DMS53 treated with DMSO at 0.1 percent for 48 hours (cell line): ENCODE results near the gene RAPGEF4.

Experiments used
- DNase-seq: peaks from one replicate; lab custom pipeline; 2025; ENCODE audit not compliant: unreplicated experiment; lab: John Stamatoyannopoulos, UW

The RAPGEF4 gene

GRCh38 chr2:172896661-172897081 lies 161.0 kb downstream of the RAPGEF4 start:
- DNase-seq: no peak

- DNase-seq: no peak
These were observed 165.2 kb downstream of the RAPGEF4 start for GRCh38 chr2:172900871-172901270.

GRCh38 chr2:172901913-172902312 lies 166.3 kb downstream of the RAPGEF4 start:
- no peak for DNase-seq

GRCh38 chr2:172904236-172904635 lies 168.6 kb downstream of the RAPGEF4 start:
- no peak for DNase-seq

GRCh38 chr2:172905937-172906811 lies 170.5 kb downstream of the RAPGEF4 start:
- DNase-seq: no peak

GRCh38 chr2:172908275-172908674 lies 172.6 kb downstream of the RAPGEF4 start:
- no peak for DNase-seq

- DNase-seq: no peak
These were observed 173.8 kb downstream of the RAPGEF4 start for GRCh38 chr2:172909454-172909853.

GRCh38 chr2:172912266-172912665 lies 176.6 kb downstream of the RAPGEF4 start:
- DNase-seq: no peak

- no peak for DNase-seq
These were observed 178.8 kb downstream of the RAPGEF4 start for GRCh38 chr2:172914341-172915008.

- no peak for DNase-seq
These were observed 182.1 kb downstream of the RAPGEF4 start for GRCh38 chr2:172917716-172918115.

- DNase-seq: no peak
These were observed 184.1 kb downstream of the RAPGEF4 start for GRCh38 chr2:172919732-172920131.

GRCh38 chr2:172921532-172922236 lies 186.0 kb downstream of the RAPGEF4 start:
- no peak for DNase-seq

- DNase-seq: no peak
These were observed 186.7 kb downstream of the RAPGEF4 start for GRCh38 chr2:172922306-172922705.

- DNase-seq: no peak
These were observed 187.2 kb downstream of the RAPGEF4 start for GRCh38 chr2:172922815-172923214.

- DNase-seq: no peak
These were observed 188.5 kb downstream of the RAPGEF4 start for GRCh38 chr2:172924097-172924660.

GRCh38 chr2:172925600-172925999 lies 190.0 kb downstream of the RAPGEF4 start:
- no peak for DNase-seq

- no peak for DNase-seq
These were observed 191.4 kb downstream of the RAPGEF4 start for GRCh38 chr2:172926785-172927640.

- no peak for DNase-seq
These were observed 192.2 kb downstream of the RAPGEF4 start for GRCh38 chr2:172927641-172928357.

- no peak for DNase-seq
These were observed 193.1 kb downstream of the RAPGEF4 start for GRCh38 chr2:172928756-172929155.

GRCh38 chr2:172929644-172930043 lies 194.0 kb downstream of the RAPGEF4 start:
- DNase-seq: no peak
